COLO829 (cell line): Measurements from ENCODE around the gene SLC35B1.
"Not testable (repeated sequence)": the region's sequence is repeated elsewhere in the genome, so short reads cannot be mapped to it uniquely, and the experiment has no call there.

Experiments used
- DNase-seq: peaks from one replicate; pipeline ENCODE4 v3.0.0; 2012; ENCODE audit warnings: low spot score

Gene SLC35B1

DNA sequence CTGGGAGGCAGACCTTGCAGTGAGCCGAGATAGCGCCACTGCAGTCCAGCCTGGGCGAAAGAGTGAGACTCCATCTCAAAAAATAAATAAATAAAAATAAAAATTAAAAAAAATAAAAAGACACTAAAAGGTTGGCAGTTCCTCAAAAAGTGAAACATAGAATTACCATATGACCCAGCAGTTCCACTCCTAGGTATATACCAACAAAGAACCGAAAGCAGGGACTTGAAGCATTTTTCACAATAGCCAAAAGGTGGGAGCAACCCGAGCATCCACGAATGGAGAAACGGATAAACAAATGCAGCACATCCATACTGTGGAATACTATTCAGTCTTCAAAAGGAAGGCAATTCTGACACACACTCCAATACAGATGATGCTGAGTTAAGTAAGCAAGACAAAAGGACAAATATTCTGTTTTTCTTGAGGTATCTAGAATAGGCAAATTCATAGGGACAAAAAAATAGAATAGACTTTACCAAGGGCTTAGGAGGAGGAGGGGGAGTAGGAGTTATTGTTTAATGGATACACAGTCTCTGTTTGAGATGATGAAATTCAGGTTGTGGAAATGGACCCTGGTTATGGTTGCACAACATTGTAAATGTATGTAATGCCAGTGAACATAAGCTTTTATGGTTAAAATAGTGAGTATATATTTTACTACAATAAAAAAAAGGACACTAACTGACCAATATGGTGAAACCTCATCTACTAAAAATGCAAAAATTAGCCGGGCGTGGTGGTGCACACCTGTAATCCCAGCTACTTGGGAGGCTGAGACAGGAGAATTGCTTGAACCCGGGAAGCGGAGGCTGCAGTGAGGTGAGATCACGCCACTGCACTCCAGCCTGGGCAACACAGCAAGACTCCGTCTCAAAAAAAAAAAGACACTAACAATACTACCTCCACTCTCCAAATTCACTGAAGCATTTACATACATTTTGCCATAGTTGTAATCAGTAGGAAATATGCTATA, 27.0 kb upstream of the SLC35B1 start:
- no peak for DNase-seq

DNA sequence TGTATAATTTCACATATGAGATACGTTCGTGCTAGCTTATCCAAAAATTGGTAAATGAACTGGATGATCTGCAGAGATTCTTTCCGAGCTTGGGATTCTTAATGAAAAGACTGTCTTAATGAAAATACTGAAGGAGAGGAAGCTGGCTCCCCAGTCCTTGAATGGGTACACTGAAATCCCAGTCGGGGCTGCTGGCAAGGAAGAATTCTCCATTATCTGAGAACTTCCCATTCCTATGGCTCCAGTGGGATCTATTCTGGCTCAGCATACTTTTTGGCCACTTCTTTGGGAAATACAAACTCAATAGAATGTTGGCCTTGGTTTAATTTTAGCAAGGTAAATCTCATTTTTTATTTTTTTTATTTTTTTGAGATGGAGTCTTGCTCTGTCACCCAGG, 23.7 kb upstream of the SLC35B1 start:
- no peak for DNase-seq

DNA sequence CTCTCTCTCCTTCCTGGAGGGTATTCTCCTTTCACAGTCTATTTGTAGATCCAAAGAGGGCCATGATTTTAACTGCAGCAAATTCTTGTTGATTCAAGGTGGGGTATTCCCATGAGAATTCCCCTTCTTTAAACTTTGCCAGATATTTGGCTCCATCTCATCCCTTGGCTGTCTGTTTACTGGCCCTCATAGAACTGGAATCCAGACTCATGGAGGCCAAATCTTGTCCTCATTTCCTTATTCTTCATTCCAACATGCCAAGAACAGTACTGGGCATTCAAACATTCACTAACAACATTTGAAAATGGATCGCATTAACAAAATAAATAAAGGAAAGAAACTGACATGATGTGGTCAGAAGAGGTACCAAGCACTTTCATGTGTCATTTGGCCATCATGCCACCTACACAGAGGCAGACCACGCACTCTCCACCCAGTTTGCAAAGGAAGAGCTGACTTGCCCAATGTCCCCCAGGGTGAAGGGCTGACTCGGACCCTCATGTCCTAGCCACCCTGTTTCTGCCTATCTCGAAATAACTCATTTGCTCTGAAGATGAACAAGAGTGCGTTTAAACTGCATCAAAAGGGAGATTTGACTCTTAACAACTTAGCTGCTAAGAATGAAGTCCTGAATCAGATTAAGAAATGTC, 23.1 kb upstream of the SLC35B1 start:
- no peak for DNase-seq

DNA sequence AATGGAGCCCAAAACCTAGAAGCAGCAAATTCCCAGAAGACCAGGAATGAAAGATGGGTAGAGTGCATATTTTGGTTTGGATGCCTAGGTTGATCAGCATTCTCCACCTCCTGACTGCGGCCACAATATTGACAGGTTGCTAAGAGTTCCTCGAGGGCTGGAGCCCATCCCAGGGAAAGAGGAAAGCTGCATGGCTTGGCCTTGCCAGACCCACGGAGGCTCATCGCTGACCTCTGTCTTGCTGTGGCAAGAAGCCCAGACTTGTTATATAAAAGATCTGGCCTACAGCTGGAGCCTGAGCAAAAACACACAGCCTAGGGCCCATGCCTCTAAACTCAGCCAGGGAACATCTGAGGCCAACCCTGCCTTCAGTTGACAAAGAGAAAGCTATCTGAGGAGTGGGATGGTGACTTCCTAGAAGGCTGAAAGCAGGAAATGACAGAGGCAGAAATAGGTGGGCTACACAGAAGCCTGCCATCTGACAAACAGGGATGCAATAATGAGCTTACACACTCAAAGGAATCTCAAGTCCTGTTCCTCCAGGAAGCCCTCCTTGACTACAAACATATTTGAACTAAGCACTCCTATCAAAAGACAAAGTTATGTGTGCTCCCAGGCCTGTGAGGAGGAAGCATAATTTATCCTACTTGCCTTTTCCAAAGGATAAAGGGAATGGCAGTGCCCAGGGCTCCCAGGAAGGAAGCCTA, 22.5 kb upstream of the SLC35B1 start:
- DNase-seq: no peak

DNA sequence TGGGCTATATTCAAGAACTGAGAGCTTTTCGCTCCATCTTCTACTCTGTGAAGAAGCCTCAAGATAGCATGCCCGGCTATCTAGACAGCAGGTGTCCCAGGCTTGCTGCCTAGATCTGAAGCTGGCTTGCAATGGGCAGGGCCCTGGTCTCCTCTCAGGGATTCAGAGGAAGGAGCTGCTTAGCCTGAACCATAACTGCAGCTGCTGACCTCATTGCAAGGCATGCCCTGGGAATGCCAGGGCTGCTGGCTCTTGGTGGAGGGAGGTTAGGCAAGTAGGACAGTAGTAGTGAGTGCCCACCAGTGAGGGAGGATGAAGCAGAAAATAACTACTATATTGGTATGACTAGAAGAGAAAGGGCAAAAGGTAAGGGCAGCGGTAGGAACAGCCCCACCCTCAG, 21.3 kb upstream of the SLC35B1 start:
- DNase-seq: no peak

DNA sequence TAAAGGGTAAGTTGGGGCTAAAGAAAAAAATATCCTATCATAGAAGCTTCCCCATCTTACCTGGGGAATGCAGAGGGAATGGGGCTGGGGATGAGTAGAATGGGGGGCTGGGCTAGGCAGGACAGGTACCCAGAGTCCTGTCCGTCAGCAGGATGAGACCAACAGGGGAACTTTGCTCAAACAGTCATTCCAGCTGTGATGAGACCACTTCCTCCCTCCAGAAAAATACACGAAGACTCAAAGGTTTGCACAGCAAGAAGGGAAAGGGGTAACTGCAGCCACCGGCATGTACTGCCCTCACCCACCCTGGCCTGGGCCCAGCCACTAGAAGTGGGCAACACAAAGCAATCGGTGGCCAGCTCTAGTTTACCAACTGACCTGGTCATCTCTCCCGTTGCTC, 20.7 kb upstream of the SLC35B1 start:
- DNase-seq: no peak

DNA sequence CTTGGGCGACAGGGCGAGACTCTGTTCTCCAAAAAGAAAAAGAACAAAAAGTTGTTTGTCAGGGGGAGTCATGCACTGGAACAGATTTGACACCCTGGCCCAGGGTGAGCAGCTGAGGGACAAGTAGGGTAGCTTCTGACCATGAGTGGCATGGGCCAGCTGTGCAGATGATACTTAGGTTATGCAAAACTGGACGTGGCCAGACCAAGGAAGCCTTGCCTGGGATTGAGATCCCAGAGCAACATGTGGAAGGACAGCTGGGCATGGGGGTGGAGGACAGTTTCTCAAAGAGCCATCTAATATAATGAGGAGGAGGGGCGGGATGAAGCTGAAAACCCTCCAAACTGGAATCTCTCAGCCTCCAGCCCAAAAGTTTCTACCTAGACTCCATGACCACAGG, 19.6 kb upstream of the SLC35B1 start:
- no peak for DNase-seq

DNA sequence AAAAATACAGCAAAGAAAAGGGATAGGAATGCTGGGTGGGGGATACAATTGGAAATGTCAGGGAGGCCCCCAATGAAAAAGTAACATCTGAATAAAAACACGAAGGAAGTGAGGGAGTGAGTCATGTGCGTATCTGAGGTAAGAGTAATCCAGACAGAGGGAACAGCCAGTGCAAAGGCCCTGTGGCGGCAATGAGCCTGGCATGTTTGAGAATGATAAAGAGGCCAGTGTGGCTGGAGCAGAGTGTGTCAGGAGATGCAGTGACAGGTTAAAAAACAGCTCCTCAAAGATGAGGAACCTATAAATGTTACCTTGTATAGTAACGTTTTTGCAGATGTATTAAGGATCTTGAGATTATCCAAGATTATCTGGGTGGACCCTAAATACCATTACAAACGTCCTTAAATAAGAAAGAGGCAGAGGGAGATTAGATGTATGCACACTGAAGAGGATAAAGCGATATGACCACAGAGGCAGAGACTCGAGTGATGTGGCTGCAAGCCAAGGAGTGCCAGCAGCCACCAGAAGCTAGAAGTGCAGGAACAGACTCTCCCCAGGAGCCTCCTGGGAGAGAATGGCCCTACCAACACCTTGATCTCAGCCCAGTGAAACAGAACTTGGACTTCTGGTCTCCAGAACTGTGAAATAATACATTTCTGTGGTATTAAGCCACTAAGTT, 17.8 kb upstream of the SLC35B1 start:
- no peak for DNase-seq

DNA sequence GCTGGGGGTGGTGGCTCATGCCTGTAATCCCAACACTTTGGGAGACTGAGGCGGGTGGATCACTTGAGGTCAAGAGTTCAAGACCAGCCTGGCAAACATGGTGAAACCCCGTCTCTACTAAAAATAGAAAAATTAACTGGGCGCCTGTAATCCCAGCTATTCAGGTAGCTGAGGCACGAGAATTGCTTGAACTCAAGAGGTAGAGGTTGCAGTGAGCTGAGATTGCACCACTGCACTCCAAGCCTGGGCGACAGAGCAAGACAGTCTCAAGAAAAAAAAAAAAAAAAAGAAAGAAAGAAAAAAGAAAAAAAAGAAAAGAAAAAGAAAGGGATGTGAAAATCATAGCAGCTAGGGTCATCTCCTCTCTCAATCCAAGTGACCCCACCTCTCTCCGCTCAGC, 16.8 kb upstream of the SLC35B1 start:
- DNase-seq: not testable (repeated sequence)

DNA sequence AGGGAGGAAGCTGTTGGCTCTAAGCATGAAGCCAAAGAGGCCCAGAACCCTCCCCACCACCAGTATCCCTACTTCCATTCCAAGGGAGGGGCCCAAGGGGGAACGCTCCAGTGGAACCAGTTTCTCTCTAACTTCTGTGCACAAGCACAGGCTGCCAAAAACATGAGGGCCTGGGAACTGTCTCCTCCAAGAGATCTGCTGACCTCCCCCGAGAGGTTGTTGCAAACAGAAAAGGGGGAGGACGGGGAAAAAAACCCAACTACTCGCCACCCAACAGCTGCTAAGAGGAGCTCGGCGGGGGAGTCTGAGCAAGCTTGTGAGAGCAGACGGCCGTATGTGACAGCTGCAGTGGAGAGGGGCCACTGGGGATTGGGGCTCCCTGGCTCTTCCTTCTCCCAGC, 15.7 kb upstream of the SLC35B1 start:
- no peak for DNase-seq

DNA sequence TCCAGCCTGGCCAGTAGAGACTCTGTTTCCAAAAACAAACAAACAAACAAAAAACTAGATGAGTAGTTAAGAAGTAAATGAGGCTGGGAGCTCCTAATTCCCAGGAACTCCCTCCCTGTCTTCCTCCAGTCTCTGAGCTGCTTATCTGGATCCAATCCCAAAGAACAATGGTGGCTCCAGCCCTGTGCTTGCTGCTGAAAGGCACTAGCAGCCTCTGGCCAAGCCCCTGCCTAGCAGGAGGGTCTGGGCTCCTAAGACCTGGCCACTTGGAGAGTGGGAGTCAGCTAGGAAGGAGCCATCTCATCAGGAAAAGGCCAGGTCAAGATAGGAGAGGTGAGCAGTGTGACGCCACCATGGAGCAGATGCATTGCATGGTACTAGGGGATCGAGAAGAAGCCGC, 14.3 kb upstream of the SLC35B1 start:
- DNase-seq: no peak

DNA sequence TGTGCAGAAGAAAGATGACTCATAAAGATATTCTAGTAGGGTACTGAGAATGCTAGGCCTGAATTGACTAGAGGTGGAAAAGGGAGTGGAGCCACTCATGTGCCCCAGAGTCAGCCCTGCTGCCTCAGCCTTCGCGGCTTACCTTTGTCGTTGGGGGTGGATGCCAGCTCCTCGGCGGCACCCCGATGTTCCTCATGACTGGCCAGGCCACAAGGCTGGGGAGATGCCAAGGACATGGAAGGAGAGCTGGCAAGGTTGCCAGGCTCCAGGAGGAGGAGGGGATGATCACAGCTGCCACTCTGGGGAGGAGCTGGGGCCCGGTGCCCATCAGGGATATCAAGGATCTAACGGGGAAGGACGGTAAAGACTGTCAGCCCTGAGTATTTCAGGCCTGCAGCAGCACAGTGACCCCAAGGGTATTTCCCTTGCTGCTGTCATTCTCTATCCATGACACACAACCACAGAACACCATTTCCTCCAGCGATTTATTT, 9.7 kb upstream of the SLC35B1 start:
- DNase-seq: no peak

DNA sequence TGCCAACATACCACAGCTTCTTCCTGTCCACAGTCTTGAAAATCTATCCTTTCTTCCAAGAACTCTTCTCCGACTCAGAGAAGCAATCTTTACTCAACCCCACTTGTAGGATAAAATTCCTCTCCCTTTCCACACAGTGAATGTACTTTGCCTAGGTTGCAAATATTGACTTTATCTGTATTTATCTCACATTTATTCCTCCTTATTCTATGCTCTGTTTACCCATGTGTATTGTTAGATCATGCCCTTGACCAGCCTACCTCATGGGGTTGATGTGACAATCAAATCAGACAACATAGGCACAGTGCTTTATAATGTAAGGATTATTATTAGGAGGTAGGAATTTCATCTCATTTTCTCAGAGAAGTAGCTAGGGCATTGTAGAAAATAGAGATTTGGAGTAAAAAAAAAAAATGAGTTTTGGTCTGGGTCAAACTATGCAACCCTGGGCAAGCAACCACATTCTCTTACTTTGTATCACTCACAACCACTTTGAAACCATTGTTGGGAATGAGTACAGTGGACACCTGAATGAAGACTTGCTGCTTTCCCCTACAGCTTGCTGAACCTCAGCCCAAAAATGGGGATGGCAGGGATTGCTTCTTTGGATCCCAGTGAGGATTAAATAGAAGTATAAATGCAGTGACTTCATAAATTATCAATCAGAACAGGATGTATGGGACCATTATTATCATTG, 9.1 kb upstream of the SLC35B1 start:
- DNase-seq: no peak

DNA sequence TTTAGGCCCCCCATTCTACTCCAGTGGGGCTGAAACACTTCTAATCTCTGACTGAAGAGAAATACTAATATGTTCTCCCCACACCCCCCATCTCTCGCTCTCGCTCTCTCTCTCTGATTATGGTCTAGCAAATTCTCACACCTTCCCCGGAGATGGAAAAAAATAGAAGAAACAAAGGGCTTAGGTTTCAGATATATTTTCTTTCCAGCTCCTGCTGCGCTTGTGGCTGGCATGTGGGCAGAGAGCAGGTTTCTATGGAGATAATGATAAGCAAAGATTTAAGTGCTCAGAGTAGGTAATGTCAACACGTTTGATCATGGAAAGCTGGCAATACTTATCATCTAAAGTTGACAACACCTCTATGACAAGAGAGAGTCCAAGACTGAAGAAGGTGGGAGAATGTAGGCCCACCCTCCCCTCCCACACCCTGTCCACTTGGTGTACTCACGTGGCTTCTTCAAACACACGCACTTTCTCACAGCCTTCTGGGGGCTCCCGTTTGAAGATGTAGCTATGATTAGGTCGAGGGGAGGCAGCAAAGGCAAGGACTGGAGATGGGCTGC, 8.0 kb upstream of the SLC35B1 start:
- no peak for DNase-seq

DNA sequence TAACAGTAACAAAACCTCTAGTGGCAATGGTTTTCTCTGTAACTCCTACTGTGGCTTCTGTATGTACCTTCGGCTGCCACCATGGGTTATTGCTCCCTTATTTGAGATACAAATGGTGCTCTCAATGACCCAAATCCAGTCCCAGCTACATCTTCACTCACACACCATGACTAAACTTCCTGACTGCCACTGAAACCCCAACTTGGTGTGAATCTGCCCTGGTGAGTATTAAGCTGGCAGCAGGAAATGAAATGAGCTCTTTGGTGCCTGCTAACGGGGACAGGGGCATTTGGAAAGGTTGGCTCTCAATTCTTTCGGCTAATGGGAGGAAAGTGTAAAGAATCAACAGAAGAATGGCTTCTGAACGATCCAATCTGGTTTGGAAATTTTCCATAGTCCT, 7.5 kb upstream of the SLC35B1 start:
- DNase-seq: no peak

DNA sequence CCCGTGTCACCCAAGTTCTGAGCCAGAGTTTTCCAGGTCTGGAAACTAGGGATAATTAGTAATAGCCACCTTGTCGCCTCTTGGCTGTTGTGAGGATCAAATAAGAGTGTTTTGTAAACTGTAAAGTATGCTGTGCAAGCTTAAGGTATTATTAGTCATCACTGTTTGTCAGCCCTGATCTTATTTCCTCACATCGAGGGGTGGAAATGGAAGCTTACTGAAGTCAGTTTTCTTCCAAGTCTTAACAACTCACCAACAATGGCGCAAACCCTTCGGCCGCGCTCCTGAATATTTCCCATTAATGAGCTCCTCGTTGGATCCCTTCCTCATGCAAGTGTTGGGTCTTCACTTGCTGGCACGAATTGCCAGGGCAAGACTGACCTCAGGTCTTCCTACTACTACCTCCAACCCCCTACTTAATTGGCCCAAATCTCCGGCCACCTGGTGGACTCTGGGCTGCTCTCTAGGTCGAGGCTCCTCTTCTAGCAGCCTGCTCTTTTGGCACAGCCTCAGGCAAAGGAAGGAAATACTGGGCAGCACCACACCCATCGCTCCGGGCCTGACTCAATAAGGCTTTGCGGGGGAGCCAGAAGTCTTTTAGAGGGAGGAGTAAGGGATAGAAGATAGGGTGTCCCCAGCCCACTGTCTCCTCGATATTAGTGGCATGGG, 885 bp upstream of the SLC35B1 start:
- DNase-seq: no peak

DNA sequence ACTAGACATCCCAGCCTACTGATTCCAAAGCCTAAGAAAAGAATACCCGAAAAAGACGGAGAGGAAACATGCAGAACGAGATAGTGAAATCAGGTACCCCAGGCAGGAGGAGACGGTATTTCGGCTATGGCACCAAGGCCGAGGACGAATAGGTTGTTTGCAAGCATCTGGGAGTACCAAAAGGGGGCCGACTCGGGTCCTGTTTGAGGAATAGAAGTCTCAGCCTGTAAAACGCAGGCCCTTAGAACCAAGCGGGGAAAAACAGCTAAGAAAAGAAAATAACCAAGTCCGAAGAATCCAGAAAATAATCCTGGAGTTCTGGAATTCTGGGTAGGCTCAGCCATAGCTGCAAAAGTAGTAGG, 537 bp downstream of the SLC35B1 start:
- no peak for DNase-seq

DNA sequence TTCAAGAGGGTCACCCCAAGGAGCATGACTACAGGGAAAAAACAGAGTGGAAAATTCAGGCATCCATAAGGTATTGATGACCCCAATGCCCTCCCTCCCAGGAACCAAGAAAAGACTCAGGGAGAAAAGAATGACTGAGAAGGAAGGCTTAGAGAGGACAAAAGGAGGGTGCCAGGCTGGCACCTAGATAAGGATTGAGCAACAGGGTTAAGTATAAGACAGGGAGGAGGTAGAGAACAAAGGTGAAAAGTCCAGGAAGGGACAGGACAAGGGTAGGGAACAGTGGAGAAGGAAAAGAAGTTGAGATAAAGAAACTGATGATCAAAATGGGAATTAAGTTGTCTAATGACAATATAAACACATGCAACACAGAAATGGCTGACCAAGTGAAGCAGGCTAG, 2.5 kb downstream of the SLC35B1 start:
- DNase-seq: no peak

DNA sequence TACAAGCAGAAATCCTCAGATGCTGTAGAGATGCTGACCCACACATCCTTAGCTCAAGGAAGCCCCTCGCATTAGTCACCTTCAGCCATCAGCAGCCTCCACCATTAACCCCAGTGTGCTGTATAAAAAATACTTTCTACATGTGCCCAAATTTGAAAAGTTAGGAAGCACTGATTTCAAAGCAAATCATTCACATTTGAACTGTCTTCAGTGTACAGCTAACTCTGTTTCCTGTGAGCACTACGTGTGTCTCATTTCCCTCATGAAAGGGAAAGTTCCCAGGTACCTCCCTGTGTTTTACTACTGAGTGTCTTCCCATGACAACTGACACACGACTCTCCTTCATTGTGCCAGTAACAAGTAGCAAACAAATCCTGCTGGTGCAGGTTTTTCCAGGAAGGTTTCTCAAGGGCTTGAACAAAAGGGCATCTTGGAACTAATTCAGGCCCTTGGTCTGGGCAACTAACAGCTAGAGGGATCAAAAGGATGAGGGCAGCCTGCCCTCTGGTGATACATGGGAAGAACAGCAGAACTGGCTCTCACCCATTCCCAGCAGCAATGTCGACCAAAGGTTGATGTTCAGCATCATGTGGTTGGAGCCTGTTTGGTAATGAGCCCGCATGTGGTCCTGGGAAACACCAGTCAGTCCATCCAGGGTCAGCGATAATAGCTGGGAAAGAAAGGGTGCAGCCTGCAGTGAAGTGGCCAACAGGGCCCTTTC, 4.0 kb downstream of the SLC35B1 start:
- no peak for DNase-seq

DNA sequence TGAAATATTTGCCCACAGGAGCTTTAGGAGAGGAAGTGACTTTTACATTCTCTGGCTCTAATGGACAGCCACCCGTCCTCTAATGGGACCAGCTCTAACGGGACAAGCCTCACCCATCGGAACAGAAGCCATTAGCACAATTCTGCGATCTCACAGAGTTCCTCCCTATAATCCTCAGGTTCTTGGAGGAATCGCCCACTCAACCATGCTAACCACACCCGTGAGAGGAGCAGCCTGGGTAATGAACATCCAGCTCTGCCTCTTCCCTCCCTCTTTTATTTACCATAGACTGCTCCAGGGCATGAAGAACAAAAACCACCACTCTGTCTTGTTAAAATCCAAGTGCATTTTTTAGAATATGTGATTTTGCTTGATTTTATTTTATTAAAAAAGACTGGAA, 6.8 kb downstream of the SLC35B1 start:
- no peak for DNase-seq
